ENCODE measurements around the gene CACNA1C. TPM values are rescaled to one million over a fixed set of nuclear protein-coding genes. Genes with fewer than 3 reads are reported as not detected.
A peak's percentile ranks its signal among the peaks of the same experiment; 100 is the strongest.

The CACNA1C gene
- total and polyA plus RNA-seq, 4 donors = 14.8 to 22.2 (median 18.3) TPM

DNA sequence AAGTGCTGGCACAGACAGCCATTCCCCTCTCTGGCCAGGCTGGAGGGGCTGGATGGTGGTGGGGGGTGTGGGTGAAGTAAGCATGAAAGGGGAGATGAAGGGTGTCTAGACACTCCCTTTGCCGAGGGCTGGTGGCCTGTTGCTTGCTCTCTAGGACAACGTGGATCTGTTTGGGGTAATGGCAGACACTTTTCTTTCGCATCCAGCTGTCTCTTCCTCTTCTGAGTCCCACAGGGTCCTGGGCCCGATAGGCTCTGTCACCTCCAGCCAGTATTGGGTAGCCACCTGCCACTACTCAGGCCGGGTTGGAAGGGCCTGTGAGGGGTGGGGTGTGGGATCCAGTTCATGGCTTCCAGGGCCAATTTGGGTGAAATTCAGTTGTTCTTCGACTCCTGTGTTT, 218.1 kb downstream of the CACNA1C start:
- Histone ChIP-seq H3K27ac (ENCODE audit: low read depth, low read length) (no peak overlapping the region), H3K4me1 (ENCODE audit: control insufficient read depth, insufficient read depth, low read length) (peaks cover 36% of the 10 kb centered on the region)

GRCh38 chr12:2271961-2272360, 219.2 kb downstream of the CACNA1C start:
- H3K27me3 ChIP-seq (ENCODE audit: control insufficient read depth, insufficient read depth, low read length) = no peaks in the 10 kb centered on the region
- H3K36me3 ChIP-seq (ENCODE audit: control insufficient read depth, insufficient read depth, low read length) = no peaks in the 10 kb centered on the region
- no peaks in the 10 kb centered on the region for H3K9me3 ChIP-seq (ENCODE audit: control insufficient read depth, insufficient read depth, low read length)
- peaks cover 27% of the 10 kb centered on the region for H3K4me1 ChIP-seq (ENCODE audit: control insufficient read depth, insufficient read depth, low read length)
- no peak for DNase-seq (ENCODE audit: low read depth in 4 of 6, low spot score in 6 of 6)
- 81% methylated on average over 4 of the region's 4 CpGs for WGBS (ENCODE audit: insufficient coverage)
- H3K27ac ChIP-seq (ENCODE audit: low read depth, low read length) = no peak overlapping the region
- no peak overlapping the region for H3K4me3 ChIP-seq (ENCODE audit: low read depth, low read length)

More for the DNA sequence above, 218.1 kb downstream of the CACNA1C start:
- Histone ChIP-seq H3K27me3 (ENCODE audit: control insufficient read depth, insufficient read depth, low read length) (no peaks in the 10 kb centered on the region), H3K4me3 (ENCODE audit: low read depth, low read length) (no peak overlapping the region), H3K36me3 (ENCODE audit: control insufficient read depth, insufficient read depth, low read length) (no peaks in the 10 kb centered on the region), H3K9me3 (ENCODE audit: control insufficient read depth, insufficient read depth, low read length) (no peaks in the 10 kb centered on the region)
- no peak for DNase-seq (ENCODE audit: low read depth in 4 of 6, low spot score in 6 of 6)
- 97% methylated on average over 4 of the region's 6 CpGs for WGBS (ENCODE audit: insufficient coverage)

GRCh38 chr12:2273288-2273687, 220.5 kb downstream of the CACNA1C start:
- H3K4me1 ChIP-seq (ENCODE audit: control insufficient read depth, insufficient read depth, low read length) = peaks cover 14% of the 10 kb centered on the region
- DNase-seq (ENCODE audit: low read depth in 4 of 6, low spot score in 6 of 6) = peak in 1 of 6 donors; percentile 67
- H3K9me3 ChIP-seq (ENCODE audit: control insufficient read depth, insufficient read depth, low read length) = no peaks in the 10 kb centered on the region
- H3K27ac ChIP-seq (ENCODE audit: low read depth, low read length) = no peak overlapping the region
- 73% methylated on average over 4 of the region's 4 CpGs for WGBS (ENCODE audit: insufficient coverage)
- no peaks in the 10 kb centered on the region for H3K27me3 ChIP-seq (ENCODE audit: control insufficient read depth, insufficient read depth, low read length)
- H3K36me3 ChIP-seq (ENCODE audit: control insufficient read depth, insufficient read depth, low read length) = no peaks in the 10 kb centered on the region
- no peak overlapping the region for H3K4me3 ChIP-seq (ENCODE audit: low read depth, low read length)

GRCh38 chr12:2273751-2274150, 221.0 kb downstream of the CACNA1C start:
- H3K27me3 ChIP-seq (ENCODE audit: control insufficient read depth, insufficient read depth, low read length) = no peaks in the 10 kb centered on the region
- H3K4me3 ChIP-seq (ENCODE audit: low read depth, low read length) = no peak overlapping the region
- no peak for DNase-seq (ENCODE audit: low read depth in 4 of 6, low spot score in 6 of 6)
- H3K27ac ChIP-seq (ENCODE audit: low read depth, low read length) = no peak overlapping the region
- H3K9me3 ChIP-seq (ENCODE audit: control insufficient read depth, insufficient read depth, low read length) = no peaks in the 10 kb centered on the region
- peaks cover 9% of the 10 kb centered on the region for H3K4me1 ChIP-seq (ENCODE audit: control insufficient read depth, insufficient read depth, low read length)
- WGBS (ENCODE audit: insufficient coverage) = 89% methylated on average over 12 of the region's 12 CpGs
- H3K36me3 ChIP-seq (ENCODE audit: control insufficient read depth, insufficient read depth, low read length) = no peaks in the 10 kb centered on the region

DNA sequence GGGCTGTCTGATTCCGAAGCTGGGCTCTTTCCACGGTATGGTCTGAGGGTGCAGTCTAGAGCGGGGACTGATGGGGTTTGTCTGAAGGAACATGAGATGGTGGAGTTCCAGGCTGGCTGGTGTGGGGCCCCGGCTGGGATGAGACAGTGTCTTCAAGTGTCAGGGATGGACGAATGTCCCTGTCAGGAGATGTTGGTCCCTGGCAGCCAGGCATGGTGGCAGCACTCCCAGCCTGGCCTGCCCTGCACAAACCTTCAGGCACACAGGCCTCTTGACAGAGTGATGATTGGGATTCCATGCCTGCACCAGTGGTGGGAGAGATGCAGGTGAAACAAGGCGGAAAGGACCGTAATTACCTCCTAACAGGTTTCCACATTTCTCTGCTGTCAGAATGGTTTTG, 221.9 kb downstream of the CACNA1C start:
- no peak overlapping the region for H3K27ac ChIP-seq (ENCODE audit: low read depth, low read length)
- H3K4me3 ChIP-seq (ENCODE audit: low read depth, low read length) = no peak overlapping the region
- 79% methylated on average over 5 of the region's 7 CpGs for WGBS (ENCODE audit: insufficient coverage)
- no peaks in the 10 kb centered on the region for H3K36me3 ChIP-seq (ENCODE audit: control insufficient read depth, insufficient read depth, low read length)
- no peaks in the 10 kb centered on the region for H3K9me3 ChIP-seq (ENCODE audit: control insufficient read depth, insufficient read depth, low read length)
- no peak for DNase-seq (ENCODE audit: low read depth in 4 of 6, low spot score in 6 of 6)
- H3K27me3 ChIP-seq (ENCODE audit: control insufficient read depth, insufficient read depth, low read length) = no peaks in the 10 kb centered on the region
- peaks cover 7% of the 10 kb centered on the region for H3K4me1 ChIP-seq (ENCODE audit: control insufficient read depth, insufficient read depth, low read length)

- Histone ChIP-seq H3K9me3 (ENCODE audit: control insufficient read depth, insufficient read depth, low read length) (no peaks in the 10 kb centered on the region), H3K36me3 (ENCODE audit: control insufficient read depth, insufficient read depth, low read length) (no peaks in the 10 kb centered on the region), H3K27me3 (ENCODE audit: control insufficient read depth, insufficient read depth, low read length) (no peaks in the 10 kb centered on the region), H3K4me3 (ENCODE audit: low read depth, low read length) (no peak overlapping the region), H3K4me1 (ENCODE audit: control insufficient read depth, insufficient read depth, low read length) (peaks cover 7% of the 10 kb centered on the region), H3K27ac (ENCODE audit: low read depth, low read length) (no peak overlapping the region)
- 80% methylated on average over 2 of the region's 6 CpGs for WGBS (ENCODE audit: insufficient coverage)
- DNase-seq (ENCODE audit: low read depth in 4 of 6, low spot score in 6 of 6) = peak in 1 of 6 donors; percentile 68
These were observed 223.7 kb downstream of the CACNA1C start for GRCh38 chr12:2276288-2277033.

DNA sequence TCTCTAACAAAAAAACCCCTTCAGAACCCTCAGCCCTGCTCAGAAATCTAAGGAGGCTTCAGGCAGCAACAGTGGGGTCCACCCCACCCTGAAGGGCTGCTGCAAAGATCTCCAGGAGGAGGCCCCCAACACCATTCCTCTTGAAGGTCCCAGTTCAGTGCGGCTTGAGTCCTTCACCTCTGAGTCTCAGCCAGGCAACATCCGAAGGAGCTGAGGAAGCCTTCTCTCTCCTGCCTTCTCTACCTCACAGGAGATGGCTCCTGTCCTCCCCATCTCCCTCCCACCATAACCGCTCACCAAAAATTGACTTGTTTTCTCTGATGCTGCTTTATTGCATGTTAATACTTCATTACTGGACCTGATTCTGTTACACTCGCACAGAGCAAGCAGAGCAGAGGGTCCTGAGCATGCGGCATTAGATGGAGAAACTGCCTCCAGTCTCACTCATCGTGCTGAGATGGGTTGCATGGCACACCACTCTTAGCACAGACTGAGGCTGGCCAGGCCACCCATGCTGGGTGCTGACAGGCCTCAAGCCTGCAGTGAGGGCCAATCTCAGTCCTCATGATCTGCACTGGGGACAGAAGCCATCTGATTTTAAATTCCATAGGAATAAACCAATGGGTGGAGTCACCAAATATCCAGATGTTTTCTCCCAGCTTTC, 224.8 kb downstream of the CACNA1C start:
- no peak overlapping the region for H3K4me3 ChIP-seq (ENCODE audit: low read depth, low read length)
- 94% methylated on average over 6 of the region's 6 CpGs for whole genome bisulfite sequencing (ENCODE audit: insufficient coverage)
- H3K9me3 ChIP-seq (ENCODE audit: control insufficient read depth, insufficient read depth, low read length) = no peaks in the 10 kb centered on the region
- H3K4me1 ChIP-seq (ENCODE audit: control insufficient read depth, insufficient read depth, low read length) = peaks cover 7% of the 10 kb centered on the region
- no peak overlapping the region for H3K27ac ChIP-seq (ENCODE audit: low read depth, low read length)
- no peak for DNase-seq (ENCODE audit: low read depth in 4 of 6, low spot score in 6 of 6)
- H3K27me3 ChIP-seq (ENCODE audit: control insufficient read depth, insufficient read depth, low read length) = no peaks in the 10 kb centered on the region
- no peaks in the 10 kb centered on the region for H3K36me3 ChIP-seq (ENCODE audit: control insufficient read depth, insufficient read depth, low read length)

GRCh38 chr12:2281446-2281845, 228.7 kb downstream of the CACNA1C start:
- DNase-seq (ENCODE audit: low read depth in 4 of 6, low spot score in 6 of 6) = no peak

GRCh38 chr12:2282318-2282717, 229.5 kb downstream of the CACNA1C start:
- H3K27me3 ChIP-seq (ENCODE audit: control insufficient read depth, insufficient read depth, low read length) = no peaks in the 10 kb centered on the region
- H3K27ac ChIP-seq (ENCODE audit: low read depth, low read length) = no peak overlapping the region
- WGBS (ENCODE audit: insufficient coverage) = 62% methylated on average over 4 of the region's 6 CpGs
- peaks cover 36% of the 10 kb centered on the region for H3K4me1 ChIP-seq (ENCODE audit: control insufficient read depth, insufficient read depth, low read length)
- H3K36me3 ChIP-seq (ENCODE audit: control insufficient read depth, insufficient read depth, low read length) = no peaks in the 10 kb centered on the region
- H3K4me3 ChIP-seq (ENCODE audit: low read depth, low read length) = no peak overlapping the region
- no peaks in the 10 kb centered on the region for H3K9me3 ChIP-seq (ENCODE audit: control insufficient read depth, insufficient read depth, low read length)
- DNase-seq (ENCODE audit: low read depth in 4 of 6, low spot score in 6 of 6) = peak in 1 of 6 donors; percentile 53

More at GRCh38 chr12:2281446-2281845, 228.7 kb downstream of the CACNA1C start:
- H3K9me3 ChIP-seq (ENCODE audit: control insufficient read depth, insufficient read depth, low read length) = no peaks in the 10 kb centered on the region
- H3K4me3 ChIP-seq (ENCODE audit: low read depth, low read length) = no peak overlapping the region
- peaks cover 27% of the 10 kb centered on the region for H3K4me1 ChIP-seq (ENCODE audit: control insufficient read depth, insufficient read depth, low read length)
- no peak overlapping the region for H3K27ac ChIP-seq (ENCODE audit: low read depth, low read length)
- H3K36me3 ChIP-seq (ENCODE audit: control insufficient read depth, insufficient read depth, low read length) = no peaks in the 10 kb centered on the region
- H3K27me3 ChIP-seq (ENCODE audit: control insufficient read depth, insufficient read depth, low read length) = no peaks in the 10 kb centered on the region
- WGBS (ENCODE audit: insufficient coverage) = no CpG with 5 or more reads among the region's 1 CpG

DNA sequence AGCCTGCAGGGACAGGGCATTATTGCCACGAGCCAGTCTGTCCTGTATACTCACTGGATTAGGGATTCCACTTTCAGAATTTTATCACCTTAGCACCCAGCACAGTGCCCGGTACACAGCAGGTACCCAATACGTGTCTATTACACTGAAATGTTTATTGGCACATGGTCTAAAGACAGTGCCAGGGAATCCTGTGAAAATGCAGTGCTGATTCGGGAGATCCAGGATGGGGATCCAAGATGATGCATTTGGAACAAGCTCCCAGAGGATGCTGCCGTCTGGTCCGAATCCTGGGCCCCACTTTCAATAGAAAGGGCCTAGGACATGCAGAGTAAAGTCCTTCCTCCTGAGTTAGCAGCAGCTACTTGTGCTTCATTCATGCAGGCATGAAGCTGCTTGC, 230.7 kb downstream of the CACNA1C start:
- Histone ChIP-seq H3K4me1 (ENCODE audit: control insufficient read depth, insufficient read depth, low read length) (peaks cover 37% of the 10 kb centered on the region), H3K4me3 (ENCODE audit: low read depth, low read length) (no peak overlapping the region), H3K27me3 (ENCODE audit: control insufficient read depth, insufficient read depth, low read length) (no peaks in the 10 kb centered on the region), H3K27ac (ENCODE audit: low read depth, low read length) (peak overlapping the region; percentile 74), H3K9me3 (ENCODE audit: control insufficient read depth, insufficient read depth, low read length) (no peaks in the 10 kb centered on the region), H3K36me3 (ENCODE audit: control insufficient read depth, insufficient read depth, low read length) (no peaks in the 10 kb centered on the region)
- 60% methylated on average over 5 of the region's 6 CpGs for WGBS (ENCODE audit: insufficient coverage)
- no peak for DNase-seq (ENCODE audit: low read depth in 4 of 6, low spot score in 6 of 6)
